ENCODE data around the gene FOXA1. TPM values are rescaled to one million over a fixed set of nuclear protein-coding genes. Genes with fewer than 3 reads are reported as not detected.

The FOXA1 gene
- total RNA-seq, 4 donors from 2014 or later: 0.17 to 0.97 TPM; not detected in 2

DNA sequence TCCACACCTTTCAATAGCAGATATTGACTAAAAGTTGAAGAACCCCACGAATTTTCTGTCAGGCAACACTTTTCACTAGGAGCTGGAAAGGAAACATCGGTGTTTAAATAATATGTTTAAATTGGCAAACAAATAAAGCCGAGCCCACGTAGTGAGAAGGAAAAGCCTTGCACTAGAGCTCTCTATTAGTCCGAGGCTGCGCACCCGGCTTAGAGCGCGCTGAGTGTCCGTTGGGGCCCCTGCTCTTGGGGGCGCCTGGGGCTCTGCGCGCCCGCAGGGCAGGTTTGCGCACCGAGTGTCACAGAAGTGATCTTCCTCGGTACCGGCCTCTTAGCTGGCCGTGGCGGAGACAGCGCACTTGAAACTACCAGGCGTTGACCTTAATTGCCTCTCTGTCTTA lies 6.8 kb upstream of the FOXA1 start:
- intact Hi-C loops (cut with DNase I): no loop called here
- WGBS: 4% methylated on average over 21 of the region's 22 CpGs
- no peak overlapping the region for H3K27ac ChIP-seq (replicated peaks in 1 of 4)
- no peak overlapping the region for H3K4me3 ChIP-seq
- TF ChIP-seq EP300 (IDR thresholded peaks at IDR 0.05): no peak
- no peak for TF ChIP-seq POLR2AphosphoS5 (IDR thresholded peaks at IDR 0.05)
- TF ChIP-seq POLR2A (IDR thresholded peaks at IDR 0.05; ENCODE audit: low read depth): no peak
- no peak for TF ChIP-seq CTCF (IDR thresholded peaks at IDR 0.05)
- DNase-seq (ENCODE audit: extremely low spot score): no peak
- peaks cover 22 to 92% (median 64%) of the 10 kb centered on the region in 4 donors for H3K27me3 ChIP-seq
- no peaks in the 10 kb centered on the region for H3K36me3 ChIP-seq
- peaks cover 20 to 31% (median 27%) of the 10 kb centered on the region in 4 donors for H3K4me1 ChIP-seq
- no peaks in the 10 kb centered on the region for H3K9me3 ChIP-seq

DNA sequence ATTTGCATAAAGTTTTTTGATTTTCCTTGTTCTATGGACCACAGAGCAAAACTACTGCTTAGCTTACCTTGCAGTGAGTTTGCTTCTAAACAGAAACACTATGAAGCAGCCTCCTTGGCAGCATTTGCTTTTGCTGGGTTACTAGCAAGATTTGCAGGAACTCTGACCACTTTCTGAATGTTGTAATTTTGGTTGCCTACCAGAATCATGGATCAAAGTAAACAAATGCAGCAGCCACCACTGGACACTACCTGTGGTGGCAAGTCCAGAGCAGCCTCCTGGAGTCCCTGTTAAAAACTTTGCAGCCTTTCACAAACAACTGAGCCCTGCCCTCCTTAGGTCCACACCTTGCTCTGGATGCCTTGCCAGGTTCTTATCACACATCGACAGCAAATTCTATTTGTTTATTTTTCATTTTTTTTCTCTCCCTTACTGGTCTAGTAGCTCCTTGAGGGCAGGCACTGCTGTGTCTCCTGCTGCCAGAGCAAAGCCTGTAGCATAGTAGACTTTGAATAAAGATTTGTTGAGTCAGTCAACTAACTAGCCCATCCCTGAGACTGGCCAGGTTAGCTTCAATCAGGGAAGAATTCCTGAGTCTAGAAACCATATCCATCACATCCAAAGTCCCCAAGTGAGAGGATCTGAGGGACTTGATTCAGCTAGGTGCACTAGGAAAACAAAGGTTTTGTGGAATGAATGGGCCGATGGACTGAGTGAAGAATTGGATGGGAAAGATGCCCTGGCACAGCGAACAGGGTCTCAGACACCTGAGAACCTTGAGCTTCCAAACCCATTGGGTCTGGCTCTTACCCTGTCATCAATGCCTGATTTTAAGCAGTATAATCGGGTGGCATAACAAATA lies 6.1 kb upstream of the FOXA1 start:
- 45% methylated on average over 4 of the region's 4 CpGs for WGBS
- peaks cover 22 to 97% (median 70%) of the 10 kb centered on the region in 4 donors for H3K27me3 ChIP-seq
- intact Hi-C loops (cut with DNase I): no loop called here
- no peak for DNase-seq (ENCODE audit: extremely low spot score)
- H3K4me1 ChIP-seq: peaks cover 22 to 34% (median 30%) of the 10 kb centered on the region in 4 donors
- no peaks in the 10 kb centered on the region for H3K9me3 ChIP-seq
- TF ChIP-seq POLR2AphosphoS5 (IDR thresholded peaks at IDR 0.05) (no peak), CTCF (IDR thresholded peaks at IDR 0.05) (no peak), EP300 (IDR thresholded peaks at IDR 0.05) (no peak), POLR2A (IDR thresholded peaks at IDR 0.05; ENCODE audit: low read depth) (no peak)
- no peak overlapping the region for H3K4me3 ChIP-seq
- no peak overlapping the region for H3K27ac ChIP-seq (replicated peaks in 1 of 4)
- H3K36me3 ChIP-seq: no peaks in the 10 kb centered on the region

GRCh38 chr14:37599507-37600368 lies 4.7 kb upstream of the FOXA1 start:
- WGBS: 4% methylated on average over 34 of the region's 57 CpGs
- peaks cover 28 to 99% (median 81%) of the 10 kb centered on the region in 4 donors for H3K27me3 ChIP-seq
- peak overlapping the region in 2 of 4 donors; percentile 23 to 31 for H3K4me3 ChIP-seq
- intact Hi-C loops (cut with DNase I): no loop called here
- H3K9me3 ChIP-seq: no peaks in the 10 kb centered on the region
- peaks cover 33 to 47% (median 42%) of the 10 kb centered on the region in 4 donors for H3K4me1 ChIP-seq
- H3K36me3 ChIP-seq: no peaks in the 10 kb centered on the region
- DNase-seq (ENCODE audit: extremely low spot score): no peak
- TF ChIP-seq CTCF (IDR thresholded peaks at IDR 0.05): no peak
- TF ChIP-seq POLR2AphosphoS5 (IDR thresholded peaks at IDR 0.05): no peak
- no peak for TF ChIP-seq POLR2A (IDR thresholded peaks at IDR 0.05; ENCODE audit: low read depth)
- TF ChIP-seq EP300 (IDR thresholded peaks at IDR 0.05): no peak
- H3K27ac ChIP-seq (replicated peaks in 1 of 4): no peak overlapping the region

DNA sequence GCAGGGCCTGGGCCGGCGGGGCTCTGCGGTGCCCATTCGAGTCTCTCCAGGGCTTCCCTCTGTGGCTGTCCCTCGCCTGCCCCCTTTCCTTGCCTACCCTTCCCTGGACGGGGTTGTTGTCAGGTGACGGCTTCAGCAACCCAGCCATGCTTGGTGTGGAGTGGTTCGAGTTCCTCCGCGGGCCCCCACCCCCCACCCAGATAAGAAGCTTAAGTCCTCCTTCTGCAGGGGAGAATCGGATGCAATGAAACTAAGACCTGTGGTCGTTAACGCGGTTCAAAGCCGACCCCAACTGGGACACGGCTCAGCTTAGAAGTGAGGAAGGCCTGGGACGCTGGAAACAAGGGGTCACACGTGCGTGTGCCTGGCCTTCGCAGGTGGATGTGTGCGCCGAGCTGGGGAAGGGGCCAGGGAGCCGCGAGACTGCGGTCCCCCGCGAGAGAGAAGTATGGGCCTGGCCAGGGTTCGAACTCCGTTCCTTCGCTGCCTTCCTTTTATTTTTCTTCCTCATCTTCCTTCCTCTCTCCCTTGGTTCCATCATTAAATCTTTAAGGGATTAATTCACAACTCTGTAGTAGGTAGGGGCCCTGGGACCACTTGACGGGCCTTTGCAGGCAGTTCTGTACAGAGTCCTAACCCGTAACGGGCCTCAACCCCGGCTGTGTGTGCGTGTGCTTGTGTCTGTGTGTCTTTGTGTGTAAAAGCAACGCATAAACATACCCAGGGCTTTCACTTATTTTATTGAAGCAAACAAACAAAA lies 3.9 kb upstream of the FOXA1 start:
- Histone ChIP-seq H3K36me3 (no peaks in the 10 kb centered on the region), H3K27me3 (peaks cover 28 to 99% (median 86%) of the 10 kb centered on the region in 4 donors), H3K4me1 (peaks cover 40 to 55% (median 50%) of the 10 kb centered on the region in 4 donors), H3K27ac (replicated peaks in 1 of 4) (no peak overlapping the region), H3K4me3 (peak overlapping the region in 3 of 4 donors; percentile 20 to 31 (median 26)), H3K9me3 (no peaks in the 10 kb centered on the region)
- intact Hi-C loops (cut with DNase I): no loop called here
- DNase-seq (ENCODE audit: extremely low spot score): no peak
- no peak for TF ChIP-seq EP300 (IDR thresholded peaks at IDR 0.05)
- TF ChIP-seq CTCF (IDR thresholded peaks at IDR 0.05): no peak
- TF ChIP-seq POLR2AphosphoS5 (IDR thresholded peaks at IDR 0.05): no peak
- TF ChIP-seq POLR2A (IDR thresholded peaks at IDR 0.05; ENCODE audit: low read depth): no peak
- WGBS: 21% methylated on average over 21 of the region's 36 CpGs
